BJ (cell line): ENCODE data around the gene VPS26A. TPM values are rescaled to one million over a fixed set of nuclear protein-coding genes. Genes with fewer than 3 reads are reported as not detected.
"Not testable (repeated sequence)": the region's sequence is repeated elsewhere in the genome, so short reads cannot be mapped to it uniquely, and the experiment has no call there.

ENCODE experiments used
- CTCF ChIA-PET: fragments of 350-600 bp; formaldehyde crosslinking; extraction: SDS; loops from one replicate; lab custom pipeline; 2021; ENCODE audit warnings: antibody characterized with exemption, inconsistent platforms; lab: Yijun Ruan, JAX
- POLR2A ChIA-PET: fragments of 300-600 bp; sonication (Branson Sonifier 250); formaldehyde crosslinking; extraction: SDS; loops from one replicate; lab custom pipeline; 2021; ENCODE audit warnings: antibody characterized with exemption; lab: Charles Lee
- DNase-seq: peaks from one replicate; pipeline ENCODE4 v3.0.0-alpha.2; 2011; ENCODE audit warnings: low read depth
- H3K27me3 ChIP-seq: 2 replicates; pipeline ENCODE4 v1.6.0; 2011; ENCODE audit warnings: low read length; ENCODE audit not compliant: control insufficient read depth, insufficient read depth
- H3K36me3 ChIP-seq: 2 replicates; pipeline ENCODE4 v1.5.1; 2011; ENCODE audit warnings: low read length; ENCODE audit not compliant: control insufficient read depth, insufficient read depth
- H3K4me3 ChIP-seq: 2 replicates; pipeline ENCODE4 v1.5.1; 2011; ENCODE audit warnings: low read depth, mild to moderate bottlenecking, control low read depth, low read length
- CTCF ChIP-seq: IDR thresholded peaks from 2 replicates; pipeline ENCODE4 v1.5.1; 2011; ENCODE audit warnings: low read depth, mild to moderate bottlenecking, control low read depth, inconsistent platforms, low read length, moderate library complexity; ENCODE audit not compliant: insufficient read depth
- polyA plus RNA-seq: library from polyadenylated mRNA; depleted of rRNA; stranded (reverse); fragments of >200 nt; gene quantifications from 2 replicates; pipeline ENCODE4 v1.2.3, GENCODE V29; 2011

Gene VPS26A
- polyA plus RNA-seq, 1 experiment, result 7.5 TPM

- no peaks in the 10 kb centered on the region for H3K27me3 ChIP-seq
- CTCF ChIA-PET, result interaction anchor here (0.9 kb wide), 1 partner anchor 20 kb away, joined by 3 read pairs; no protein-coding TSS in a partner anchor
- no peak overlapping the region for H3K4me3 ChIP-seq
- peak; percentile 4 for DNase-seq
- POLR2A ChIA-PET, result no interaction called here
- no peak for TF ChIP-seq CTCF
- 0 out of 2 replicates have a peak, but pooled peaks cover 1% of the 10 kb centered on the region for H3K36me3 ChIP-seq
Measured at GRCh38 chr10:69172241-69172982, 48.4 kb downstream of the VPS26A start.

GRCh38 chr10:69175326-69175725 lies 51.3 kb downstream of the VPS26A start:
- H3K36me3 ChIP-seq, CTCF ChIA-PET, H3K27me3 ChIP-seq, POLR2A ChIA-PET, DNase-seq, H3K4me3 ChIP-seq: not testable (repeated sequence)

GRCh38 chr10:69176823-69177222 lies 52.8 kb downstream of the VPS26A start:
- no peak for DNase-seq
- ChIA-PET POLR2A (no interaction called here), CTCF (no interaction called here)
- Histone ChIP-seq H3K36me3 (no peaks in the 10 kb centered on the region), H3K27me3 (no peaks in the 10 kb centered on the region), H3K4me3 (no peak overlapping the region)
- no peak for TF ChIP-seq CTCF

- Histone ChIP-seq H3K27me3 (no peaks in the 10 kb centered on the region), H3K4me3 (peak overlapping the region; percentile 97), H3K36me3 (peaks cover 3% of the 10 kb centered on the region)
- ChIA-PET POLR2A (no interaction called here), CTCF (interaction anchor here (1.2 kb wide), 1 partner anchor 13 kb away, joined by 3 read pairs; no protein-coding TSS in a partner anchor)
- no peak for DNase-seq
- TF ChIP-seq CTCF, result no peak
Measured at GRCh38 chr10:69179089-69179742, 55.2 kb downstream of the VPS26A start.

GRCh38 chr10:69179743-69180524 lies 56.0 kb downstream of the VPS26A start, which contains the start of gene SUPV3L1:
Gene SUPV3L1 (plus strand): TSS chr10:69180234. CDS start chr10:69180292, 58 bp downstream.
- CTCF ChIA-PET, result no interaction called here
- POLR2A ChIA-PET, result no interaction called here

More at GRCh38 chr10:69179743-69180524, 56.0 kb downstream of the VPS26A start, which contains the start of gene SUPV3L1:
- DNase-seq, result peak; percentile 83
- no peak for TF ChIP-seq CTCF
- peaks cover 3% of the 10 kb centered on the region for H3K36me3 ChIP-seq
- no peaks in the 10 kb centered on the region for H3K27me3 ChIP-seq
- H3K4me3 ChIP-seq, result peak within 1 kb of the TSS; percentile 97
